WTC11 (cell line): ENCODE measurements around the gene SOX18. TPM values are rescaled to one million over a fixed set of nuclear protein-coding genes. Genes with fewer than 3 reads are reported as not detected.

Source experiments
- ATAC-seq: fragments of 200-7000 bp; cut with Tn5 transposase; 2 replicates; pipeline ENCODE4 v1.10.0; 2021; ENCODE audit warnings: mild to moderate bottlenecking, moderate library complexity
- CTCF ChIA-PET: fragments of 300-600 bp; sonication (Branson Sonifier 250); formaldehyde crosslinking; loops from one replicate; lab custom pipeline; 2021; ENCODE audit warnings: antibody characterized with exemption; lab: Charles Lee
- POLR2A ChIA-PET: fragments of 350-600 bp; sonication (Branson Sonifier 250); formaldehyde crosslinking; loops from one replicate; lab custom pipeline; 2021; ENCODE audit warnings: antibody characterized with exemption; lab: Charles Lee
- DNase-seq: peaks from one replicate; pipeline ENCODE4 v3.0.0; 2021; ENCODE audit warnings: low spot score
- H3K27ac Mint-ChIP-seq: 2 replicates; pipeline ENCODE4 v1.8.0; 2021; ENCODE audit warnings: mixed read lengths
- H3K27me3 Mint-ChIP-seq: 2 replicates; pipeline ENCODE4 v1.8.0; 2021; ENCODE audit warnings: low read depth, mild to moderate bottlenecking, moderate library complexity, mixed read lengths
- H3K36me3 Mint-ChIP-seq: 2 replicates; pipeline ENCODE4 v1.8.0; 2021; ENCODE audit warnings: mixed read lengths
- H3K4me1 Mint-ChIP-seq: 2 replicates; pipeline ENCODE4 v1.8.0; 2022; ENCODE audit warnings: mixed read lengths
- H3K4me3 Mint-ChIP-seq: 2 replicates; pipeline ENCODE4 v1.8.0; 2021; ENCODE audit warnings: mild to moderate bottlenecking, moderate library complexity, mixed read lengths
- H3K9me3 Mint-ChIP-seq: 2 replicates; pipeline ENCODE4 v1.8.0; 2021; ENCODE audit warnings: mixed read lengths
- CDX4 ChIP-seq: fragments of 250-450 bp; sonication (Bioruptor Pico); IDR thresholded peaks from 2 replicates; pipeline ENCODE4 v1.9.0; 2021; ENCODE audit warnings: moderate library complexity, mild to moderate bottlenecking, inconsistent platforms, borderline replicate concordance
- EMX1 ChIP-seq: fragments of 250-450 bp; sonication (Bioruptor Pico); IDR thresholded peaks from 2 replicates; pipeline ENCODE4 v1.8.0; 2021; ENCODE audit warnings: mild to moderate bottlenecking
- ERG ChIP-seq: fragments of 250-450 bp; sonication (Bioruptor Pico); IDR thresholded peaks from 2 replicates; pipeline ENCODE4 v1.8.0; 2021; ENCODE audit warnings: mild to moderate bottlenecking
- FOXK1 ChIP-seq: sonication (generic); formaldehyde crosslinking; IDR thresholded peaks from 2 replicates; pipeline ENCODE4 v1.8.0; 2022; ENCODE audit warnings: mild to moderate bottlenecking, moderate library complexity, missing genetic modification reagents
- GABPB1 ChIP-seq: sonication (generic); formaldehyde crosslinking; IDR thresholded peaks from 2 replicates; pipeline ENCODE4 v1.8.1; 2023; ENCODE audit warnings: mild to moderate bottlenecking, missing genetic modification reagents
- NFE2L1 ChIP-seq: sonication (generic); formaldehyde crosslinking; IDR thresholded peaks from 2 replicates; pipeline ENCODE4 v1.8.1; 2023; ENCODE audit warnings: missing genetic modification reagents
- NFYB ChIP-seq: sonication (generic); formaldehyde crosslinking; conservative IDR thresholded peaks from 2 replicates; pipeline ENCODE4 v1.8.0; 2022; ENCODE audit warnings: low read depth, missing genetic modification reagents
- TP53 ChIP-seq: sonication (generic); formaldehyde crosslinking; IDR thresholded peaks from 2 replicates; pipeline ENCODE4 v1.8.1; 2023; ENCODE audit warnings: mild to moderate bottlenecking, missing genetic modification reagents
- USF2 ChIP-seq: sonication (generic); formaldehyde crosslinking; IDR thresholded peaks from 2 replicates; pipeline ENCODE4 v1.8.1; 2023; ENCODE audit warnings: mild to moderate bottlenecking, missing genetic modification reagents, moderate library complexity
- ZNF121 ChIP-seq: sonication (generic); formaldehyde crosslinking; IDR thresholded peaks from 2 replicates; pipeline ENCODE4 v1.8.0; 2023; ENCODE audit warnings: missing genetic modification reagents
- ZNF281 ChIP-seq: sonication (generic); formaldehyde crosslinking; IDR thresholded peaks from 2 replicates; pipeline ENCODE4 v1.8.0; 2023; ENCODE audit warnings: mild to moderate bottlenecking, missing genetic modification reagents
- ZNF416 ChIP-seq: fragments of 250-450 bp; sonication (Bioruptor Pico); IDR thresholded peaks from 2 replicates; pipeline ENCODE4 v1.9.0; 2021; ENCODE audit warnings: mild to moderate bottlenecking, inconsistent platforms
- ZNF423 ChIP-seq: fragments of 250-450 bp; sonication (Bioruptor Pico); IDR thresholded peaks from 2 replicates; pipeline ENCODE4 v2.1.2; 2022; ENCODE audit warnings: mild to moderate bottlenecking, moderate library complexity
- total RNA-seq: library from RNA; stranded (reverse); gene quantifications from 3 replicates; pipeline ENCODE4 v1.2.3, GENCODE V29; 2021
- TF ChIP-seq, protein P1 (sequence below): sonication (generic); formaldehyde crosslinking; IDR thresholded peaks from 2 replicates; pipeline ENCODE4 v1.8.0; 2022; ENCODE audit warnings: mild to moderate bottlenecking, missing genetic modification reagents
- TF ChIP-seq, protein P2 (sequence below): fragments of 200-600 bp; IDR thresholded peaks from 2 replicates; pipeline ENCODE4 v1.8.0; 2022; ENCODE audit warnings: antibody characterized with exemption

Gene SOX18
- total RNA-seq, 1 experiment from 2014 or later: 0.81 TPM

GRCh38 chr20:64069614-64070243 lies 20.3 kb upstream of the SOX18 start:
- peak; percentile 75 for ATAC-seq
- Mint-ChIP-seq H3K36me3 (no peaks in the 10 kb centered on the region), H3K27ac (no peak overlapping the region), H3K4me3 (no peak overlapping the region), H3K4me1 (peaks cover 19% of the 10 kb centered on the region), H3K9me3 (no peaks in the 10 kb centered on the region), H3K27me3 (no peaks in the 10 kb centered on the region; the same call in 1 of the 2 replicates)
- peak; percentile 83 for DNase-seq
- TF ChIP-seq, protein P1, sequence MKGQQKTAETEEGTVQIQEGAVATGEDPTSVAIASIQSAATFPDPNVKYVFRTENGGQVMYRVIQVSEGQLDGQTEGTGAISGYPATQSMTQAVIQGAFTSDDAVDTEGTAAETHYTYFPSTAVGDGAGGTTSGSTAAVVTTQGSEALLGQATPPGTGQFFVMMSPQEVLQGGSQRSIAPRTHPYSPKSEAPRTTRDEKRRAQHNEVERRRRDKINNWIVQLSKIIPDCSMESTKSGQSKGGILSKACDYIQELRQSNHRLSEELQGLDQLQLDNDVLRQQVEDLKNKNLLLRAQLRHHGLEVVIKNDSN (CRISPR knock-in tag): peak; percentile 72
- TF ChIP-seq ZNF281 (CRISPR knock-in tag) (no peak), EMX1 (0 out of 2 replicates have a peak, but pooled peaks have one; percentile 57), NFYB (CRISPR knock-in tag) (no peak), ZNF416 (CRISPR knock-in tag) (no peak), GABPB1 (CRISPR knock-in tag) (peak; percentile 37; the same call in 1 of the 2 replicates), ZNF423 (peak; percentile 97), USF2 (CRISPR knock-in tag) (peak; percentile 72)
- TF ChIP-seq, protein P2, sequence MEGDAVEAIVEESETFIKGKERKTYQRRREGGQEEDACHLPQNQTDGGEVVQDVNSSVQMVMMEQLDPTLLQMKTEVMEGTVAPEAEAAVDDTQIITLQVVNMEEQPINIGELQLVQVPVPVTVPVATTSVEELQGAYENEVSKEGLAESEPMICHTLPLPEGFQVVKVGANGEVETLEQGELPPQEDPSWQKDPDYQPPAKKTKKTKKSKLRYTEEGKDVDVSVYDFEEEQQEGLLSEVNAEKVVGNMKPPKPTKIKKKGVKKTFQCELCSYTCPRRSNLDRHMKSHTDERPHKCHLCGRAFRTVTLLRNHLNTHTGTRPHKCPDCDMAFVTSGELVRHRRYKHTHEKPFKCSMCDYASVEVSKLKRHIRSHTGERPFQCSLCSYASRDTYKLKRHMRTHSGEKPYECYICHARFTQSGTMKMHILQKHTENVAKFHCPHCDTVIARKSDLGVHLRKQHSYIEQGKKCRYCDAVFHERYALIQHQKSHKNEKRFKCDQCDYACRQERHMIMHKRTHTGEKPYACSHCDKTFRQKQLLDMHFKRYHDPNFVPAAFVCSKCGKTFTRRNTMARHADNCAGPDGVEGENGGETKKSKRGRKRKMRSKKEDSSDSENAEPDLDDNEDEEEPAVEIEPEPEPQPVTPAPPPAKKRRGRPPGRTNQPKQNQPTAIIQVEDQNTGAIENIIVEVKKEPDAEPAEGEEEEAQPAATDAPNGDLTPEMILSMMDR: peak; percentile 84
- ChIA-PET POLR2A (interaction anchor here (1.5 kb wide), 1 partner anchor 51 kb away, joined by 6 read pairs; no protein-coding TSS in a partner anchor), CTCF (interaction anchor here (0.6 to 2.2 kb wide), 12 partner anchors 10 to 352 kb away, joined by 3 to 16 read pairs (median 5); partner anchors contain the start of genes LKAAEAR1, OPRL1 and PRPF6)

DNA sequence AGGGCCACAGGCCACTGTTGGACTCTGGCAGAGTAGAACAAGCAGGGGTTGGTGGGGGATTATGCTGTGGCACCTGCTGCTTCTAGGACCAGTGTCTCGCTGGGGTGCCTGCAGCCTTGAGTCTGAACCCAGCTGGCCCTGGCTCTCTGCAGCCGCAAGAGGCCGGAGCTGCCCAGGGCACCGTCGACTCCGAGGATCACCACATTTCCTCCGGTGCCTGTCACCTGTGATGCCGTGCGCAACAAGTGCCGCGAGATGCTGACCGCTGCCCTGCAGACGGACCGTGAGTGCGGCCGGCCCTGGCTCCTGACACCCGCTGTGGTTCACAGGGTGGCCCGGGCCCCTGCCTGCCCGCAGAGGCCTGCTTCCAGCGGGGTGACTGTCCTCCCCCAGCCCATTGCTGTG lies 19.8 kb upstream of the SOX18 start:
- H3K9me3 Mint-ChIP-seq: no peaks in the 10 kb centered on the region
- TF ChIP-seq NFE2L1 (CRISPR knock-in tag): no peak
- no peak for TF ChIP-seq FOXK1 (CRISPR knock-in tag)
- no peak for TF ChIP-seq ERG (CRISPR knock-in tag)
- no peak for TF ChIP-seq TP53 (CRISPR knock-in tag)
- TF ChIP-seq ZNF121 (CRISPR knock-in tag): no peak
- no peak for TF ChIP-seq CDX4
- no peak overlapping the region for H3K4me3 Mint-ChIP-seq
- ChIA-PET POLR2A (interaction anchor here (1.5 kb wide), 1 partner anchor 51 kb away, joined by 6 read pairs; no protein-coding TSS in a partner anchor), CTCF (interaction anchor here (1.0 to 2.2 kb wide), 8 partner anchors 10 to 51 kb away, joined by 3 to 16 read pairs (median 6); partner anchors contain the start of gene LKAAEAR1)
- DNase-seq (no peak), ATAC-seq (no peak)
- no peak overlapping the region for H3K27ac Mint-ChIP-seq
- H3K36me3 Mint-ChIP-seq: no peaks in the 10 kb centered on the region
- no peaks in the 10 kb centered on the region; the same call in 1 of the 2 replicates for H3K27me3 Mint-ChIP-seq
- peaks cover 21% of the 10 kb centered on the region for H3K4me1 Mint-ChIP-seq
